ENCODE measurements around the gene LOXHD1.

Gene LOXHD1

GRCh38 chr18:46566111-46566510 is 90.9 kb downstream of the LOXHD1 start:
- no peak for DNase-seq (ENCODE audit: extremely low read depth, low read depth)
- H3K4me3 ChIP-seq (replicated peaks; ENCODE audit: low read depth, low read length) = no peak overlapping the region
- no peak for TF ChIP-seq CTCF (IDR thresholded peaks at IDR 0.05; ENCODE audit: low read depth, low read length, missing control alignments)

- TF ChIP-seq CTCF (IDR thresholded peaks at IDR 0.05; ENCODE audit: low read depth, low read length, missing control alignments) = no peak
- H3K4me3 ChIP-seq (replicated peaks; ENCODE audit: low read depth, low read length) = no peak overlapping the region
- DNase-seq (ENCODE audit: extremely low read depth, low read depth) = no peak
Measured at GRCh38 chr18:46565256-46565655, 91.8 kb downstream of the LOXHD1 start.

DNA sequence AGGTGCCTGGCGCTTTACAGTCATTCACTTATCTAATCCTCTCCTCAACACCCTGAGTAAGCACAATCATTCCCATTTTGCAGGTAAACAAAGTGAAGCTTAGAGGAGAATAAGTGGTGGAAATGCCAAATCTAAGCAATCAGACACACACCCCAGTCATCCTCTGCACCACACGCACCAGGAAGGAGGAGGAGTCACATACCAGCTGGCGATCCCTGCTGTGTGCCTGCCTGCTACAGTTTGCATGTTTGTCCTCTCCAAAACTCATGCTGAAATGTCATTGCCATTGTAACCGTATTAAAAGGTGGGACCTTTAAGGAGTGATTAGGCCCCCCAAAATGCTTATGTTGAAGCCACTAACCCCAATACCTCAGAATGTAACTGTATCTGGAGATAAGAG is 93.7 kb downstream of the LOXHD1 start:
- no peak for TF ChIP-seq CTCF (IDR thresholded peaks at IDR 0.05; ENCODE audit: low read depth, low read length, missing control alignments)
- DNase-seq (ENCODE audit: extremely low read depth, low read depth) = no peak
- H3K4me3 ChIP-seq (replicated peaks; ENCODE audit: low read depth, low read length) = no peak overlapping the region

DNA sequence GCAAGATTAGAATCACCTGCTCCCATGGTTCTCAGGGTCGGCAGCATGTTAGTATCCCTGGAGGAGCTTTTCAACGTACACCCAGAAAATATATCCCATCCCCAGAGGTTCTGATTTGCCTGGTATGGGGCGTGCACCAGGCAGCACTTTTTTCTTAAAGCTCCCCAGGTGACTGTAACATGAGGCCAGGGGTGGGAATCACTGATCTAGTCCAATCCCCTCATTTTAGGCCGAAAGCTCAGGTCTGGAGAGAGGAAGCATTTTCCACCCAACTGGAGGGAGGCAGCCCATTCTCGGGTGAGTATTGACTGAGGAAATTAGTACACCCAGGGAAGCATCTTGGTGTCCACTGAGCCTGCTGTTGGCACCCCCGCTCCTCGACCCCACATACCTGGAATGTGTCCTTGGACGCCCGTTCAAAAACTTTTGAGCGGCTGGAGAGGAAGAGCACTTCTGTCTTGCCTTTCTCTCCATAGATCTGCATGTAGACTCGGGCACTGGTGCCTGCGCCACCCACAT is 94.3 kb downstream of the LOXHD1 start:
- no peak for TF ChIP-seq CTCF (IDR thresholded peaks at IDR 0.05; ENCODE audit: low read depth, low read length, missing control alignments)
- no peak overlapping the region for H3K4me3 ChIP-seq (replicated peaks; ENCODE audit: low read depth, low read length)
- no peak for DNase-seq (ENCODE audit: extremely low read depth, low read depth)

- DNase-seq (ENCODE audit: extremely low read depth, low read depth) = no peak
- no peak for TF ChIP-seq CTCF (IDR thresholded peaks at IDR 0.05; ENCODE audit: low read depth, low read length, missing control alignments)
Measured at GRCh38 chr18:46560671-46561045, 96.4 kb downstream of the LOXHD1 start.

DNA sequence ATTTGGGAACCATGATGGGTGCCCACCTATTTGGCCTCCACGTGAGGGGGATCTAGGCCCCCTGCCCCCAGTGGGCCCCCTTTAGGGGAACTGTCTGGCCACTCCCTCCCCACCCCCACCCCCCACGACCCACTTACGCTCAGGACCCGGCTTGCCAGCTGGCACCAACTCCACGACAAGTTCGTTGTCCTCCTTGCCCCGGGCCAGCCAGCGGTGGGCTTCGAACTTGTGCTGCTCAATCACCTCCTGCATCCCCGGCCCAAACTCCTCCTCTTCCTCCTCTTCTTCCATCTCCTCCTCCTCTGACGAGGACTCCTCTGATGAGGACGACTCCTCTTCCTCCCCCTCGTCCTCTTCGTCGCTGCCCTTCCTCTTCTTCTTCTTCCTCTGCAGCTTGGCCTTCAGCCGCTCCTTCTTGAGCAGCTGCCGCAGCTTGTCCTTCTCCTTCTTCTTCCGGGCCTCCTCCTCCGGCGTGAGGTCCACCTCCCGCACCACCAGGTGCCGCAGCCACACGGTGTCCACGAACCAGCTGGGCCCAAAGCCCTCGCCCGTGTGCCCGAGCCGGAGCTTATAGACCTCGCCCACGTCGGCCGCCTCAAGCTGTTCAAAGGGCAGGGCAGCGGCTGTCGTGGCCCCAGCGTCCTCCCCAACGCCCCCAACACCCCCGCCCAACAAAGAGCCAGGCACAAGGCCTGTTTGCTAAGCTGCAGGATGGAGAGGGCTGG is 96.9 kb downstream of the LOXHD1 start:
- H3K4me3 ChIP-seq (replicated peaks; ENCODE audit: low read depth, low read length) = no peak overlapping the region
- DNase-seq (ENCODE audit: extremely low read depth, low read depth) = no peak
- TF ChIP-seq CTCF (IDR thresholded peaks at IDR 0.05; ENCODE audit: low read depth, low read length, missing control alignments) = no peak

More at GRCh38 chr18:46560671-46561045, 96.4 kb downstream of the LOXHD1 start:
- no peak overlapping the region for H3K4me3 ChIP-seq (replicated peaks; ENCODE audit: low read depth, low read length)

Measured in HFF-Myc (cell line).